Transverse colon (tissue), 3 donors: ENCODE measurements around the gene SP2.

Experiments used
- POLR2A ChIP-seq: fragments of 450-650 bp; IDR thresholded peaks from one replicate; pipeline ENCODE4 v1.6.1; 2016; ENCODE audit warnings: antibody characterized with exemption, mild to moderate bottlenecking, moderate library complexity
- TF ChIP-seq, protein P1 (sequence below), 5 experiments: fragments of 200-600 bp in 3 of 5; fragments of 450-650 bp in 2 of 5; sonication (generic) in 3 of 5; IDR thresholded peaks; 1 replicate in 2 of 5; 2 replicates in 3 of 5; pipeline ENCODE4 v1.5.1; 2016 to 2017; ENCODE audit warnings: antibody characterized with exemption in 5 of 5, inconsistent platforms in 3 of 5, mild to moderate bottlenecking in 2 of 5, moderate library complexity in 1 of 5

DNA sequence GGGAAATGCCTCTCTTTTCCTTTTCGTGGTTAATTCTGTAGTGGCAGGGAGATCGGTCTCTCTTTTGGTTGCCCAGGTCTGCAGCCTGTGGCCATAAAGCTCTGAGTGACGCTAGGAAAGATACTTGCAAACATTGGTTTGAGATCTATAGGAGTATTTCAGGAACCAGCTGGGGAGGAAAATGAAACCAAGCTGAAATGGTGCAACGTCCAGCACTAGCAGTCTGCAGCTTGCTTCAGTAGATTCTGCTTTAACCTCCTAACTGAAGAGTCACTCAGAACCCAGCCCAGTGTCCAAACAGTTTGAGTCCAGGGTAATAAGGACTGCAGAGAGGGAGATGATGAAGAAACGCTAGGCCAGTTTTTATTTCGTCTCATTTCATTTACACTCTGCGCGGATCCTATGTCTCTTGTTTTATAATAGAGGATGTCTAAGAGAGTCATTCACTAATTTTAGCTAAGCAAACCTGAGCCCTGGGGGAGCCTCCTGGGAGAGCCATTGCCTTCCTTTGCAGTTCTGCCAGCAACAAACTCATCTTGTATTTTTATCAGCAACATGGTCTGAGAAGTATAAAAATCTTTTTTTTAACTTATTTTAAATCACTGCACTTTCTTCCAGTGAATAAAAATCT lies 12.0 kb downstream of the SP2 start:
- TF ChIP-seq POLR2A = no peak
- TF ChIP-seq, protein P1, sequence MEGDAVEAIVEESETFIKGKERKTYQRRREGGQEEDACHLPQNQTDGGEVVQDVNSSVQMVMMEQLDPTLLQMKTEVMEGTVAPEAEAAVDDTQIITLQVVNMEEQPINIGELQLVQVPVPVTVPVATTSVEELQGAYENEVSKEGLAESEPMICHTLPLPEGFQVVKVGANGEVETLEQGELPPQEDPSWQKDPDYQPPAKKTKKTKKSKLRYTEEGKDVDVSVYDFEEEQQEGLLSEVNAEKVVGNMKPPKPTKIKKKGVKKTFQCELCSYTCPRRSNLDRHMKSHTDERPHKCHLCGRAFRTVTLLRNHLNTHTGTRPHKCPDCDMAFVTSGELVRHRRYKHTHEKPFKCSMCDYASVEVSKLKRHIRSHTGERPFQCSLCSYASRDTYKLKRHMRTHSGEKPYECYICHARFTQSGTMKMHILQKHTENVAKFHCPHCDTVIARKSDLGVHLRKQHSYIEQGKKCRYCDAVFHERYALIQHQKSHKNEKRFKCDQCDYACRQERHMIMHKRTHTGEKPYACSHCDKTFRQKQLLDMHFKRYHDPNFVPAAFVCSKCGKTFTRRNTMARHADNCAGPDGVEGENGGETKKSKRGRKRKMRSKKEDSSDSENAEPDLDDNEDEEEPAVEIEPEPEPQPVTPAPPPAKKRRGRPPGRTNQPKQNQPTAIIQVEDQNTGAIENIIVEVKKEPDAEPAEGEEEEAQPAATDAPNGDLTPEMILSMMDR (IDR thresholded peaks at IDR 0.05) = no peak
